Muscle of arm (tissue), 12 donors: Measurements from ENCODE around the gene LMNTD1. TPM values are rescaled to one million over a fixed set of nuclear protein-coding genes. Genes with fewer than 3 reads are reported as not detected.
"Not testable (repeated sequence)": the region's sequence is repeated elsewhere in the genome, so short reads cannot be mapped to it uniquely, and the experiment has no call there.

Experiments
- DNase-seq: peaks from one replicate; pipeline ENCODE4 v3.0.0-alpha.2; 2013
- polyA plus RNA-seq, 12 donors: library from polyadenylated mRNA; unstranded; fragments of 120-200 nt; gene quantifications; one replicate each; pipeline ENCODE4 v1.2.1, GENCODE V29; 2013; ENCODE audit not compliant: insufficient read length in 12 of 12

LMNTD1 gene
- polyA plus RNA-seq, 12 donors: 0.13 to 0.80 (median 0.17) TPM; not detected in 9

DNA sequence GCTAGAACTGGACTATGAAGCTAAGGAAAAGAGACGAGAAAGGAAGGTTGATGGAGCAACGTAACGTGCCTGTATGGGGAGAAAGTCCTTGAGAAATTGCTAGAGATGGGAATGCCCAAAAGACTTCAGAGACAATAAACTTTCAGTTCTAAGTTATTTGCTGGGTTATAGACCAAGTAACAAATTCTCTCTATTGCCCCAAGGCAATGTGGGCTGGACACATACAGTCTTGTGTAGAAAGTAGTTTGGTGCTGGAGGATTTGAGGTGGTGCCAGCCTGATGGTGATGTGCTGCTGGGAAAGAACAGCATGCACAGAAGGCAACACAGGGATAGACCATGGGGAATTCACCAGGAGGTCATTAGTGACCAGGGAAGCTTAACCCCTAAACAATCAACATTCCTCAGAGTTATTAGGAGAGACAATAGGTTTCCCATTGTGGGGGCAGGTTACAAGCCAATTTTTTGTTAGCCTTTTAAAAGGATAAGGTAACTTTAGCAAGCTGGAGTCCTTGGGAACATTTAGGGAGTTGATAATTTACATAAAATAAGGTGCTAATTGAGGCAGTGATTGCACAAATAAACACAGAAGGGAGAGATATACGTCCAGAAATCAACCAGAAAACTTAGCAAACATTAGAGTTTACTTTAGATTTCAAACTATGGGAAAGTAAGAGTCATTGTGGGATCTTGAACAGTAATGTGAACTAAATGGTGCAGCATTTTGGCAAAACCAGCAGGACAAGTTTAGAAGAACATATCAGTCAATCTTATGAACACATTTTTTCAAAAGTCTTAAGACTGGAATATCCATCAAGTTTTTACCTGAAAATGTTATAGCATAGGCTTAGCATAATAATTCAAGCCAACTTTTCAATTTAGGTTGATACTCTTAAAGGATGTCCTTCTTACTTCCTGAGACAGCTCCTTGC, 61.4 kb downstream of the LMNTD1 start:
- DNase-seq: no peak

DNA sequence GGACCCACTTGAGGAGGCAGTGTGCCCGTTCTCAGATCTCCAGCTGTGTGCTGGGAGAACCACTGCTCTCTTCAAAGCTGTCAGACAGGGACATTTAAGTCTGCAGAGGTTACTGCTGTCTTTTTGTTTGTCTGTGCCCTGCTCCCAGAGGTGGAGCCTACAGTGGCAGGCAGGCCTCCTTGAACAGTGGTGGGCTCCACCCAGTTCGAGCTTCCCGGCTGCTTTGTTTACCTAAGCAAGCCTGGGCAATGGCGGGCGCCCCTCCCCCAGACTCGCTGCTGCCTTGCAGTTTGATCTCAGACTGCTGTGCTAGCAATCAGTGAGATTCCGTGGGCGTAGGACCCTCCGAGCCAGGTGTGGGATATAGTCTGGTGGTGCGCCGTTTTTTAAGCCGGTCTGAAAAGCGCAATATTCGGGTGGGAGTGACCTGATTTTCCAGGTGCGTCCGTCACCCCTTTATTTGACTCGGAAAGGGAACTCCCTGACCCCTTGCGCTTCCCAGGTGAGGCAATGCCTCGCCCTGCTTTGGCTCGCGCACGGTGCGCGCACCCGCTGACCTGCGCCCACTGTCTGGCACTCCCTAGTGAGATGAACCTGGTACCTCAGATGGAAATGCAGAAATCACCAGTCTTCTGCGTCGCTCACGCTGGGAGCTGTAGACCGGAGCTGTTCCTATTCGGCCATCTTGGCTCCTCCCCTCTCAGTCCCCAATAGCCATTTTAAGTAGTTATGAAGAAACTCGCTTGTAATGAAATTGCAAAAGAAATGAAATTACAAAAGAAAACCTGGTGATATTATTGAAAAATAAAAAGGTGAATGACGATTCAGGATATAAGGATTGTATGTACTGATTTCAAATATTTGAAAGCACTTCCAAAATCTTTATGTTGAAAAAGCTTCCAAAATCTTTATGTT, 63.9 kb downstream of the LMNTD1 start:
- DNase-seq: not testable (repeated sequence)

DNA sequence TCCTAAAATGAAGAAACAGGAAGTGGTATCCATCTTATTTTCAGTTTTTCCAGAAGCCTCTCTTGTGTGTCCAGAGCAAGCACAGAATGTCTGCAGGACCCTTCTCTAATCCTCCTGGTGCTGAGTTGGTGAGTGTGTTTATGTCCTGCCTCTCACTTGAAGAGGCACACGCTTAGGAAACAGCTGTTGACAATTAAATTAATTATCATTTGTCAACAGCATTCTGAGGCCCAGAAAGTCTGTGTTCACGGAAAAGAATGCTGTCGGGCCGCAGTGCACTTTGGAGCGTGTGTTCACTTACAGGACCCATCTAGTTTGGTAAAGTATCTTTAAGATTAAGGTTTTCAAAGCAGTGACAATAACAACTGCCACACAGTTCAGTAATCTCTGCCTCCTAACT, 70.5 kb downstream of the LMNTD1 start:
- no peak for DNase-seq

DNA sequence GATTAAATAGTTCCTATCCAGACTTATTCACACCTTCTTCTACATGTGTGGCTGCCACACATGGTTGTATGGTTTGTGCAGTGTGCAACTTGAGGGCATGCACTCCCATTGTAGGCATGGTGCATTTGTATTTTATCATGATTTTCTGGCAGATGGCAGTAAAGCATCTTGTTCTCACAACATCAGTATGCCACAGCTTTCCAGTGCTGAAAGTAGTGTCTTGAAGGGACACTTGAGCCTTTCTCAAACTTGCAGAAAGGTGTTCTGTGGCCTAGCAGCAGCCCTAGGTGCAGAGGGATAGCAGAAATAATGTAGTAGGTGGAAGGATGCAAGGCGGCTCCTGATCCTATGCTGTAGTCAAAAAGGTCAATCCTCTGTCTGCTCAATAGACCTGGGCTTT, 72.9 kb downstream of the LMNTD1 start:
- DNase-seq: no peak

DNA sequence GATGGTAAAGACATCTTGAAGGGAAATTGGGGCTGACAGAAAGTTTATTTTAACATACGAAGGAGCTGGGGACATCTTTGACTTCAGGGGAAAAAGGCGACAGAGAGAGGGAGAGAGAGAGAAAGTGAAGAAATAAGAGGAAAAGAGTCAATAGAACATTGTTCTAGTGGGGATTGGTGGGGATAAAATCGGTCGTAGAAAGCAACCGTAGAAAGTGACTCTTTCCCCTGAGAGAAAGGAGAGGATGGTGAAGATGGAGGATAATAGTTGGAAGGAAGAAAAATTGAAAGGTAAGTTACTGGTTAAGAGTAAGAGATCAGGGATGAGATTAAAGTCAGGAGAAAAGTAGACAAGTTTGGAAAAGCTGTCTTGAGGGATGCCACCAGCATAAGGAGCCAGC, 75.9 kb downstream of the LMNTD1 start:
- no peak for DNase-seq

DNA sequence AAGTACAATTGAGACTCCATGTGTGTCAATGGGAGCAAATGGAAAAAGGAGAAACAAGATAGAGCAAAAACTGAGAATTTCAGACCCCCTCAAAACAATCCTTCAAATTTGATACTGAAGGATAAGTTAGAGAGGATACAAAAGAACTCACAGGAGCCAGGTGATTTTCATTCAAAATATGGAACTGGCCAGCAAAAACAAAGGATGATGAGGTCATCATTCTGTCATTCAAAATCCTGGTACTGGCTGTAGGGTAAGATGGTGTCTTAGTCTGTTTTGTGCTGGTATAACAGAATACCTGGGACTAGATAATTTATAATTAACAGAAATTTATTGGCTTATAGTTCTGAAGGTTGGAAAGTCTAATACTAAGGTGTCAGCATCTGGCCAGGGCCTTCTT, 80.6 kb downstream of the LMNTD1 start:
- no peak for DNase-seq

DNA sequence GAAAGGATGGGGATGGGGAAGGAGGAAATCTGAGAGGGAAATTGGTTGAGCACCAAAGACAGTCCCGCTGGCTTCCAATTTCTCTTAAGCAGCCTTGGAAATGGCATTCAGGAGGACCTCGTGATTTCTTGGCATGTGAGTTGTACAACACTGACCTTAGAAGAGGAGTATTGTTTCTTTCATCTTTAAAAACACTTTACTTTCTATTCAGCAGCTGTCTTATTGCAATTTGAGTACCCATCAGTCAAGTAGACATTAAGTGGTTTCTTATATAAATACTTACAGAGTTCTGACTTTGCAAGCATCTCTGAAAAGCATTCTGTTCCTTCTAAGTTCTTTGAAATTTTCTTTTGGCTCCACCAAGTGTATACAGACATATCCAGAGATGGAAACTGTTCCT, 83.2 kb downstream of the LMNTD1 start:
- no peak for DNase-seq

DNA sequence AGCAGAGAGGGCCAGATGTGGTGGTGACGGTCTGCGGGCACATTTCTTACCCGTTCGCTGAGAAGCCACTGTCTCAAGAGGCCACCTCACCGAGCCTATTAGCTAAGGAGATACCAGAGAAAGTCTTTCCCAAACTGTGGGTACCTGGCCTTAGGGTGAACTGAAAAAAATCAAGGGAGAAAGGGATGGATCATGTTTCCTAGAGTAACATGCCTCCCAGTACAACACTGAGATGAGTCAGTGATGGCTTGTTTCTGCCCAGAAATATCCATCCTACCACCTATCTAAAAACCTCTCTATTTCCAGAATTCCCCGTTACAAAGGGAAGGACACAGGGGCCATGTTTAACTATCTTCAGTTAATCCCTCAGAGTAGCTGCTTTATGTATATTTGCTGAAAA, 83.7 kb downstream of the LMNTD1 start:
- no peak for DNase-seq

DNA sequence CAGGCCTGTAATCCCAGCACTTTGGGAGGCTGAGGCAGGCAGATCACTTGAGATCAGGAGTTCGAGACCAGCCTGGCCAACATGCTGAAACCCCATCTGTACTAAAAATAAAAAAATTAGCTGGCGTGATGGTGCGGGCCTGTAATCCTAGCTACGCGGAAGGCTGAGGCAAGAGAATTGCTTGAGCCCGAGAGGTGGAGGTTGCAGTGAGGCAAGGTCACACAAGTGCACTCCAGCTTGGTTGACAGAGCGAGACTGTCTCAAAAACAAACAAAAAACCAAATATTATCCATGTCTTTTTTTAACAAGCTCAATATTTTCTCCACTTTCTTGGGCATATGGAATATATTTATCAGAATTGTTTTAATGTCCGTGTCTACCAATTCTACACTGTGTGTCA, 89.6 kb downstream of the LMNTD1 start:
- DNase-seq: no peak

DNA sequence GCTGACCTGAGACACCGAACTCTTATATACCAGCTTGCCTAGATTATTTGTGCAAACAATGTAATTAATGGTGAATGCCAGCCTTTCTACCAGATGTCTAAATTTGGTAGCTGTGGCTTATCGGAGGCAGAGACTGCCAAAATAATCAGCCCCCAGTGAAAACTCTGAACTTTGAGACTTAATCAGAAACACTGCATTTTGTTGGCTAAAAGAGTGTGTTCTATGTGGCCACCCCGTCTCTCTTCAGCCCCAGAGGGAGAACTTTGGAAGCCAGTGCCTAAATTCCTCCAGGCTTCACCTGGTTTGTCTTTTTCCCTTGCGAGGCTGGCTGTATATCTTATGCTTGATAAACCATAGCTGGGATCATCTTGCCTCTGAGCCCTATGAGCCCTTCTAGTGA, 90.1 kb downstream of the LMNTD1 start:
- DNase-seq: no peak

DNA sequence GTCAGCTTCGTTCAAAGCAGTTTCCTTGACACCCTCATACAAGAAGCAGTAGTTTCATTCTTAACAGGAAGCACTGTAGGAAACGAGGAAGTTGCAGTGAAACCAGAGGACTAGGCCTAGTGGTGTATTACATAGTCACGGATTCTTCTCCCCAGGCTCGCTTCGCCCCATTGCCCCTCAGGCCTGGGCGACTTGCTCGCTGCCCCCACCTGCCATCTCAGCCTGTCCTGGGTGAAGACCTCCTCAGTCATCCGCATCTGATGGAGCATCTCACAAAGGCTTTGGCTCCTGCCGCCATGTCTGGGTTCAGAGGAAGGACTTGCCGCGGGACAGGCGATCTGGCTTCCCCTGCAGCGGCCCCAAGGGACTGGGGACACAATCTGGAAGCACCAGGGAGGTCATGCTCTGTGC, 93.5 kb downstream of the LMNTD1 start:
- DNase-seq: no peak

DNA sequence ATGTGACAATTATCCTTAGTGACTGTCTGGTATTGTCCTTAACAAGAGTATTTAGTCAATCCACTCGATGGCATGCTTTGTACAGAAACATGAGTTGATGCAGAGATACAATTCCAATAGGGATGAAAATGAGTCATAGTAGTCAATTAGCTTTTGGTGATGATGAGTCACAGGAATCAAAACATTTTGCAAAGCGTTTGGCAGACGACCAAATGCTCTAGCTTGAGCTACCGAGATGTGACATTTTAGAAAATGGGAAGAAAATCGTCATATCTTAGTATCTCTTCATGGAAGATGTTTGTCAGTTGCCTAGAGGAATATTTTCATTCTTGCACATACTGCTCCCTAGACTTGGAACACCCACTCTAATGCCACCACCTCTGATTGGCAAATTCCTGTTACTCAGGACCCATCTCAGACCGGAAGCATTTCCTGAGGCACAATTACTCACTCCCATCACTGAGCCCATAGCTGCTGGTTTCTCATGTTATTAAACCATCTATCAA, 95.0 kb downstream of the LMNTD1 start:
- no peak for DNase-seq

DNA sequence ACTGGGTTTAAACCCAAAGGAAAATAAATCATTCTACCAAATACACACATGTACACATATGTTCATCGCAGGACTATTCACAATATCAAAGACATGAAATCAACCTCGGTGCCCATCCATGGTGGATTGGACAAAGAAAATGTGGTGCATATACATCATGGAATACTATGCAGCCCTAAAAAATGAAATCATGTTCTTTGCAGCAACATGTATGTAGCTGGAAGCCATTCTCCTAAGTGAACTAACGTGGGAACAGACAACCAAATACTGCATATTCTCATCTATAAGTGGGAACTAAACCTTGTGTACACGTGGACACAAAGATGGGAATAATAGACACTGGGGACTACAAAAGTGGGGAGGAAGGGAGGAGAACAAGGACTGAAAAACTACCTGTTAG, 96.6 kb downstream of the LMNTD1 start:
- no peak for DNase-seq

DNA sequence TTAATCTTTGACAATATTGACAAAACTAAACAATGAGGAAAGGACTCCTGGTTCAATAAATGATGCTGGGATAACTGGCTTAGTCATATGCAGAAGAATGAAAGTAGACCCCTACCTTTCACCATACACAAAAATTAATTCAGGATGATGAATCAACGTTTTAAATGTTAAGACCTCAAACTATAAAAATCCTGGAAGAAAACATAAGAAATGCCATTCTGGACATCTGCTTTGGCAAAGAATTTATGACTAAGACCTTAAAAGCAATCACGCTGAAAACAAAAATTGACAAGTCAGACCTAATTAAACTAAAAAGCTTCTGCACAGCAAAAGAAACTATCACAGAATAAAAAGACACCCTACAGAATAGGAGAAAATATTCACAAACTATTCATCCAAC, 97.4 kb downstream of the LMNTD1 start:
- DNase-seq: no peak

DNA sequence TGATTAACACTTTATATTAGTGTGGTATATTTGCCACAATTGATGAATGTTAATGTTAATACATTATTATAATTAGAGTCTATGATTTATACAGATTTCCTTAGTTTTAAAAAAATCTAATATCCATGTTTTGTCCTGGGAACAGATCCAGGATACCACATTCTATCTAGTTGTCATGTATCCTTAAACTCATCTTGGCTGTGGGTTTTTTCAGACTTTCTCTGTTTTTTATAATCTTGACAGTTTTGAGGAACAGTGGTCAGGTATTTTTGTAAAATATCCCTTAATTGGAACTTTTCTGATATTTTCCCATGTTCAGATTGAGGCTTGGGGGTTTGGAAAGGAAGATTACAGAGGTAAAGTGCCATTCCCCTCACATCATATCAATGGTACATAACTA, 104.1 kb downstream of the LMNTD1 start:
- DNase-seq: no peak

DNA sequence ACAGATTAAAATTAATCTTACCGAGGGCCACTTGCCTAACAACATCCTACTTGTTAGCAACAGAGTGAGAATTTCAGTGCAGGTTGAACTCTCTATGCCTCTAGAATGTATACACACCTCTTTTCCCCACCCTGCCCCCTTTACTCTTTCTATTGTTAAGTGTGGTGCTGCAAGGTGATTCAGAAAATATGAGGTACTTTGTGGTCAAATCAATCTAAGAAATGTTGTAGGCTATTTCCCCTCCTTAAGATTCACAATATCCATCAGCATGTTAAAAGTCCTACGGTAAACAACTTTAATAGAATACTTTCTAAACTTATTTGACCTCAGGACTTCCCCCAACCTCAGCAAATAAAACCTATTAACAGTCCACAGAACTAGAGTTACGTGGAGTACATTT, 106.0 kb downstream of the LMNTD1 start:
- no peak for DNase-seq

DNA sequence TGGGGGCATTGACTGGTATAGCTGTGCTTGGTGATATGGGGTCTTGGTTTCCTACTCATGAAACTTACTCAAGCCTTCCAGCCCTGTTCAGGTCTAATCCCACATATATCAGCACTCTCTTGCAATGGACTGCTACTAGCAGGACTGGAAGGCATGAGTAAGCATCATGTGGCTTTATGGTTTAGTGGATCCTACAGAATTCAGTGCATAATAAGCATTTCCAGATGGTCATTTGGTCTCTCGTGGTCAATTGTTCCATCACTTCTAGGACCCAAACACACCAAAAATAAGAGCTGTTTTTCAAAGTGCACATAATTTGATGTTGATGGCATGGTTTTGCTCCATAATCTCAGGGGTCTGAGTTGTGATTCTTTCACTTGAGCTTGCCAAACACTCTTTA, 114.4 kb downstream of the LMNTD1 start:
- DNase-seq: no peak

DNA sequence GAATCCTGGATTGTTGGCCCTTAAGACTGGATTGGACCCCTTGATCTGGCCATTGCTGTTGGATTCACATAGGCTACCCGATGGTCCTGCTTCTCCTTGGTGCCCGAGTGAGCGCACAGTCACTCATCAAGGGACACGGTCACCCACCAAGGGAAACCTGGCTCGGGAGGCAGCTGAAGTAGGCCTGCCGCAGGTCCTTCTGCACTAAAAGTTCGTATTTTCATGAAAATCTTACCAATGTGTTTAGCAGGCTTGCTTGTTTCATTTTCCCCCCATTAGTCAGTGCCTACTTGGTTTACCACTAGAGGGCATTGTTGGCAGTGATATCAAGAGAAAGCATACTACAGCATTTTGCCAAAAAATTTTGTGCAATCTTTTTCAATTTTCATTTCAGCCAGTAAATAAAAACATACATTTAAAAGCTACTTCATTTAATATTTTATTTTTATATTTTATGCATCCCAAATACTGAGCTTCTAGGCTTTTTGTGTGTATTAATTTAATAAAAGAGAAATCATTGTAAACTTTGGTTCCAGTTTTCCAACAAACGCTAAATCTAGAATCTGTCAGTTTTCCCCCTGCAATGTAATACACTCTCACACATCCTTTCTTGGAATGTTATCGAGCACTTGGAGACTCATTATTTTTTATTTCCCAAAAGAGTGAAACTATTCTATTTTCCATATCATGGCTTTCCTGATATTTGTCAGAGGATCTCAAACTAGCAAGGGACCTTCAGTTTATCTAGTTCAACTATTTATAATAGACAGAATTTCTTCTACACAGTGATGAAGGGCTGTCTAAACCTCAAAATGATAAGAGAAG, 116.7 kb downstream of the LMNTD1 start:
- peak; percentile 84 for DNase-seq

DNA sequence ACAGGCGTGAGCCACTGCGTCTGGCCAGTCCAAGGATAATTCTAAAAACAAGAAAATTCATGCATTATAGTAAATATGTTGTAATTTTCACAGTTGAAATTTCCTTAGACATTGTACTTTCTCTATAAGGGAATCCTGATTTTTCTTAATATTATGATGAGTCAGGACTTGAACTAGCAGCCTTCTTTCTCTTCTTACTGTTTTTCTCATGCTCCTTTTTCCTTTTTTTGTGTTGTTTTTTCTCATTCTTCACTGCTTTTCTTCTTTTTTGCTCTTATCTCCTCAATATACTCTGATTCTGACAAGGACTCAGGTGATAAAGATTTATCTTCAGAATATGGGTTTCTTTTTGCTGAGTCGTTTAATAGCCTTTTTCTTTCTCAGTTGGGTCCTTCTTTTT, 117.7 kb downstream of the LMNTD1 start:
- DNase-seq: no peak

DNA sequence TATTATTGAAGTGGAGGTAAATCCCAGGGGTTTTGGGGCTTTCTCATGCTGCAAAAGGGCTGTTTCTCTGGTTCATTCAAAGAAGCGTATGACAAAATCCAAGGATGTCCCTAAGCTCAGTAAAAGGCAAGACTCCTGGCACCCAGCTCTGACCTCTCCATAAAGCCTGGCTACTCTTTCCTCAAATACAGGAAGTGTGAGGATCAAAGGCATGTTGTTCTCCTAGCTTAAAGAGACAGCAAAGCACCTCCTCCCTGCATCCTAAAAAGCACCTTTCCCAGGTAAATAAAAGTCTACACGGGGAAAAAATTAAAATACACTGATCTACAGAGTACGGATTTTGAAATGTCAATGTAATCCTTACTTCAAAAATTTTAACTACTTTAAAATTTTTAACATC, 118.6 kb downstream of the LMNTD1 start:
- DNase-seq: no peak

DNA sequence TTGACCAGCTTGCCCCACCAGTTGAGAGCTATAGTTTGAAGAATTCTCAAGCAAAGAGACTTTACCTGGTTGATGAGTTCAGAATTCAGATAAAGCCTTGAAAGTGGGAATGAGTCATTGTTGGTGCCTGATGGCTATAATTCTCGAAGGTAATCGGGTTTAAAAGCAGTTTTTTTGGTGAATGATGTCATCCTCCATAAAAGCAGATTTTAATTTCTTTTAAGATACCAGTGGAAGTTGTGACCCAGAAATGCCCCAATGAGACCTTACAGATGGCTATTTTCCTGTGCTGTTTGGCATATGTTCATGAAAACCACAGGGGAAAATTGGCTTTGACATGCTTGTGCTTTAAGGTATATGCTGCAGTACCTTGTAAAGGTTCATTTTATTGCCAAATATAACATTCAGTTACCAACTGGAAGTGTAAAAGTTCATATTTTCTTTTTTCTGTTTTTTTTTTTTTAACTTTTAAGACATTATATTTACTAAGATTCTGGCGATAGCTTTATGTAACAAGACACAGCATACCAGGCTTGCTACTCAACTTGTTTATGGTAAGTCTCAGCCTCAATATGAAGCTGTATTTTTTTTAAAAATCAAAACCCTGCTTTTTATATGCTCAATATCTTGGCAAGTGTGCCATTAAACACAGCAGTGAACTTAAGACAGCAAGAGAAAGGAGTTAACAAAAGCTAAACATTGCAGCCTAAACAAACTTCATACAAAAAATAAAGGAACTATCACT, 119.3 kb downstream of the LMNTD1 start:
- no peak for DNase-seq
